ENCODE results near the gene DOCK8.
A peak's percentile ranks its signal among the peaks of the same experiment; 100 is the strongest.

DOCK8 gene

DNA sequence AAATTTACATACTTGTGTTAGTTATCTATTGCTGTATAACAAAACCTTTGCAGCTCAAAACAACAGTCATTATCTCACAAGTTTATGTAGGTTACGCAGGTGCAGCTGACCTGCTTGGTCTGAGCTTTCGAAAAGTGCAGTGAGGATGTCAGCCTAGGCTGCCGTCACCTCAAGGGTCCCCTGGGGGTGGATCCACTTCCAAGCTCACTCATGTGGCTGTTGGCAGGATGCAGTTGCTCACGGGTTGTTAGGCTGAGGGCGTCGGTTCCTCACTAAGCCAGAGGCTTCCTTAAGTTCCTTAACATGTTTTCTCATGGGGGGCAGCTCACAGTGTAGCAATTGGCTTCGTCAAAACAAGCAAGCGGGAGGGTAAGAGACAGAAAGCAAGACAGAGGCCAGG lies 139.8 kb downstream of the DOCK8 start:
- Histone ChIP-seq H3K27ac (peak overlapping the region in 1 of 2 donors; percentile 33), H3K4me3 (no peak overlapping the region)
- TF ChIP-seq, protein P1, sequence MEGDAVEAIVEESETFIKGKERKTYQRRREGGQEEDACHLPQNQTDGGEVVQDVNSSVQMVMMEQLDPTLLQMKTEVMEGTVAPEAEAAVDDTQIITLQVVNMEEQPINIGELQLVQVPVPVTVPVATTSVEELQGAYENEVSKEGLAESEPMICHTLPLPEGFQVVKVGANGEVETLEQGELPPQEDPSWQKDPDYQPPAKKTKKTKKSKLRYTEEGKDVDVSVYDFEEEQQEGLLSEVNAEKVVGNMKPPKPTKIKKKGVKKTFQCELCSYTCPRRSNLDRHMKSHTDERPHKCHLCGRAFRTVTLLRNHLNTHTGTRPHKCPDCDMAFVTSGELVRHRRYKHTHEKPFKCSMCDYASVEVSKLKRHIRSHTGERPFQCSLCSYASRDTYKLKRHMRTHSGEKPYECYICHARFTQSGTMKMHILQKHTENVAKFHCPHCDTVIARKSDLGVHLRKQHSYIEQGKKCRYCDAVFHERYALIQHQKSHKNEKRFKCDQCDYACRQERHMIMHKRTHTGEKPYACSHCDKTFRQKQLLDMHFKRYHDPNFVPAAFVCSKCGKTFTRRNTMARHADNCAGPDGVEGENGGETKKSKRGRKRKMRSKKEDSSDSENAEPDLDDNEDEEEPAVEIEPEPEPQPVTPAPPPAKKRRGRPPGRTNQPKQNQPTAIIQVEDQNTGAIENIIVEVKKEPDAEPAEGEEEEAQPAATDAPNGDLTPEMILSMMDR (IDR thresholded peaks at IDR 0.05), result no peak
- no peak for DNase-seq (ENCODE audit: low spot score)

DNA sequence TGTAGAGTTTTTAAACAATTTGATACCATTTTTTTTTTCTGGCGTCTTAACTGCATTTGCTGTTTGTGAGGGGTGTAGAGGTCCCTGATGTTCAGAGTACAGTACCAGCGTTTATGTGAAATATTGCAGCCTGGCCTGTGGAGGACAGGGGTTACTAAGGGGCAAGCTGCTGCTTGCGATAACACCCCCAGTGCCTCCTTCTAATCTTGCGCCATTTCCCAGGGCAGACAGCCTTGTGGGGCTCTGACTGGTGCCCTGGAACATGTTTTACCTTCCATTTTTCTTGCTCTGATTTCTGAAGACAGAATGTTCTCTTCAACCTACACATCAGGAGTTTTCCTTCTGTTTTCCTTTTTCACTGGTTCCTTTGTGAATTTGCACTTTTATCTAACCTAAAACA lies 142.9 kb downstream of the DOCK8 start:
- no peak for DNase-seq (ENCODE audit: low spot score)
- TF ChIP-seq, protein P1 (IDR thresholded peaks at IDR 0.05), result no peak
- Histone ChIP-seq H3K4me3 (no peak overlapping the region), H3K27ac (no peak overlapping the region)

DNA sequence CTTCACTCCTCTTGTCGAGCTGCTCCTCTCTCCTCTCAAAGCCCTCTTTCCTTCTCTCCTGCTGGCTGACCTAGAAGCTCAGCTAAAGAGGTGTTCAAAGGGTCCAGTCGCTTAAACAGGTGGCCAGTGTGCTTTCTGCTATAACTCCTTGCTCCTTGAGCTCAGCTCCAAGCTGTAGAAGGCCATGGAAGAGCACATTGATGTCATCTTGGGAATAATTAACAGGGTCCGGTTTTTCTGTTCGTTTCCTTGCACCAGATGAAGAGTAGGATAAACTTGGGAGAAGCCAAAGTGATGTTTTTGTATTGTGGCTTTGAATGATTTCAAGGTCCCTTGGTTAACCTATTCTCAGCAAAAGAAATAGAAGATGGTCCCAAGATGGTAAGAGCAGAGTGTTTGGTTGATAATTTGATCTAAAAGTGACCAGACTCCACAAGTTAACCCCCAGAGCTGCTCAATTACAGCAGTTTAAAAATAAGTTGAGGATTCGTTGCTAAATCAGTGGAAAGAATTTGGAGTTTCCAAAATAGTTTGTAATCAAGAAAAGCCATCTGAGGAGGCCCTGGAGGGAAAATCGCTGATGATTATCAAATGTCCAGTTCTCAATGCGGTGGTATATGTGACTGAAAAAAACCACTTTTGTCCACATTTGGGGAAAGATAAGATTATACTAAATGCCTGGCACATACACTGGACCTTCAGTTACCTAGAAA lies 148.1 kb downstream of the DOCK8 start:
- DNase-seq (ENCODE audit: low spot score), result no peak
- no peak overlapping the region for H3K4me3 ChIP-seq
- TF ChIP-seq, protein P1 (IDR thresholded peaks at IDR 0.05), result no peak
- H3K27ac ChIP-seq, result no peak overlapping the region

DNA sequence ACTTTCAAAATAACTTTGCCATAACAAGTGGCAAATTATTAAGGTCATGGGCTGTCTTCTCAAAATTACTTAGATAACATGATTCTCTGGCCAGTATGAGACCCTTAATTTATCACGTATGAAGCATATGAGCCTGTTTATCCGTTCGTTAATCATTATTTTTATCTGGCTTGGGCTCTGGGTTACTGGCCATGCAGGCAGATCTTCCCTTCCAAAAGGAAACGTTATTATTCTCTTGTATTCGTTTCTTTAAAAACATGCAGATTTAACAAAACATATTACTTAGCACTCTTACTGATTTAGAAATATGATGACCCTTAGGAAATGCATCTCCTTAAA lies 148.6 kb downstream of the DOCK8 start:
- no peak for DNase-seq (ENCODE audit: low spot score)
- TF ChIP-seq, protein P1 (IDR thresholded peaks at IDR 0.05), result no peak
- no peak overlapping the region for H3K4me3 ChIP-seq
- H3K27ac ChIP-seq, result no peak overlapping the region

DNA sequence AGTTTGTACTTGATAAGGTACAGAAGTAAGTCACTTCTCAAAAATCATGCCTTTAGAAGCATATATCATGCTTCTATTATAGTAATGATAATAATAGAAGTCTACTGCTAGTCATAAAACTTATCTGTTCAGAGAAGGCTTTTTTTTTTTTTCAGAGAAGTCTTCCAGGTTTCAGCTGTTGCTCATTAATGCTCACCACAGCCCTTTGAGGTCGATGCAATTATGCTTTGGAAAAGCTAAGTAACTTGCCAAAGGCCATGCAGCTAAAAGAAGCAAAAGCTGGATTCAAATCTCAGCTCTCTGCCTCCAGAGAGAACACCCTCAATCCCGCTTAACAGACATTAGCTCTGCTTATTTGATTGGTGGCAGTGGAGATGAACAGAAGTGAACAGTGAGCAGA lies 150.8 kb downstream of the DOCK8 start:
- H3K27ac ChIP-seq, result no peak overlapping the region
- TF ChIP-seq, protein P1 (IDR thresholded peaks at IDR 0.05), result no peak
- H3K4me3 ChIP-seq, result no peak overlapping the region
- DNase-seq (ENCODE audit: low spot score), result no peak

DNA sequence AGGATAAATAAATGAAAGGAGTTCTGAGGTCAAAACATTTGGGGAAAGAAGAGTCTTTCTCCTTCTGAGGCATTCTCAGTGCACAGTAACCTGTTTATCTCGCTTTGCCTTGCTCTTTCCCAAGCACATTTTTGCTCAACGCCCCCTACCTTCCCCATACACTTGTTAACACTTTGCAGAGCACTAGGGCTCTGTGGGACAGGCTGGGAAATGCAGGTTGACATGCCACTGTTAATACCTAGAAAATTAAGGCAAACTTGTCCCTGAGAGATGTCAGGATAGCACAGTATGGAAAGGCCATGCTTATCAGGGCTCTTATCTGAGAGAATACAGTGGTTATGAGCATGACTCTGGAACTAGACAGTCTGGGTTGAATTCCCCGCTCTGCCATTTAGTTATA lies 152.0 kb downstream of the DOCK8 start:
- TF ChIP-seq, protein P1 (IDR thresholded peaks at IDR 0.05), result no peak
- H3K4me3 ChIP-seq, result no peak overlapping the region

DNA sequence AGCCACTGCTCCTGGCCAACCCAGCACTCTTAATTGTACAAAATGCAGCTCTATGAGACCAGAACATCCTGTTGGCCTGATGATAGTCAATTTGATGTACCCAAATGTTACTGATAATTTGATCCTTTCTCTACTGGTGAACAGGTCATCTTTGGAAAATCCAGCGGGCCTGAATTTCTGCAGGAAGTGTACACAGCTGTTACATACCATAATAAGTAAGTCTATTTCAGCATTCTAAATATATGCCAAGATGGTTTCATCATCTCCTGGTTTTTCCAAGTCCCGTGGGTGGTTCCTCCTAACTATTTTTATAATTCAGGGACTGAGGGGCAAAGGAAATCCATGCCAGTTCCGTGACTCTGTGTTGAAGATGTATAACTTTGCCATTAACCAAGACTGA lies 155.4 kb downstream of the DOCK8 start:
- DNase-seq (ENCODE audit: low spot score), result no peak
- TF ChIP-seq, protein P1 (IDR thresholded peaks at IDR 0.05), result no peak
- no peak overlapping the region for H3K27ac ChIP-seq
- H3K4me3 ChIP-seq, result no peak overlapping the region

More for the DNA sequence above, 152.0 kb downstream of the DOCK8 start:
- DNase-seq (ENCODE audit: low spot score), result no peak
- H3K27ac ChIP-seq, result no peak overlapping the region

Data from coronary artery (tissue), 2 donors.